Karpas-422 (cell line): ENCODE data around the gene AFAP1. TPM values are rescaled to one million over a fixed set of nuclear protein-coding genes. Genes with fewer than 3 reads are reported as not detected.

ENCODE experiments used
- DNase-seq: peaks from one replicate; pipeline ENCODE4 v3.0.0-alpha.2; 2015
- H2AFZ ChIP-seq: fragments of 200-600 bp; sonication (generic); 2 replicates; pipeline ENCODE4 v1.6.1; 2014; ENCODE audit warnings: antibody characterized with exemption, low read length, mixed read lengths
- H3K27ac ChIP-seq: fragments of 200-600 bp; sonication (generic); 2 replicates; pipeline ENCODE4 v1.5.1; 2014; ENCODE audit warnings: mild to moderate bottlenecking, low read length, moderate library complexity
- H3K27me3 ChIP-seq: fragments of 200-600 bp; sonication (generic); 2 replicates; pipeline ENCODE4 v1.6.1; 2014; ENCODE audit warnings: low read length, mixed read lengths
- H3K36me3 ChIP-seq: fragments of 200-600 bp; sonication (generic); 2 replicates; pipeline ENCODE4 v1.6.1; 2014; ENCODE audit warnings: low read length, mixed read lengths; ENCODE audit not compliant: insufficient read depth
- H3K4me1 ChIP-seq: fragments of 200-600 bp; sonication (generic); 2 replicates; pipeline ENCODE4 v1.6.1; 2014; ENCODE audit warnings: mild to moderate bottlenecking, low read length, mixed read lengths
- H3K4me2 ChIP-seq: fragments of 200-600 bp; sonication (generic); 2 replicates; pipeline ENCODE4 v1.6.1; 2014; ENCODE audit warnings: low read length, low read depth, mild to moderate bottlenecking; ENCODE audit not compliant: poor library complexity, severe bottlenecking
- H3K4me3 ChIP-seq: fragments of 200-600 bp; sonication (generic); 2 replicates; pipeline ENCODE4 v1.5.1; 2014; ENCODE audit warnings: mild to moderate bottlenecking, antibody characterized with exemption, low read length, mixed read lengths
- H3K79me2 ChIP-seq: fragments of 200-600 bp; sonication (generic); 2 replicates; pipeline ENCODE4 v1.6.1; 2014; ENCODE audit warnings: mild to moderate bottlenecking, low read length, mixed read lengths
- H3K9ac ChIP-seq: fragments of 200-600 bp; sonication (generic); 2 replicates; pipeline ENCODE4 v1.6.0; 2014; ENCODE audit warnings: low read length
- H3K9me2 ChIP-seq: fragments of 200-600 bp; sonication (generic), shearing (Covaris generic); replicated peaks from 2 replicates; pipeline ENCODE4 v1.6.0; 2014; ENCODE audit warnings: mild to moderate bottlenecking, low read length, moderate library complexity; ENCODE audit not compliant: insufficient read depth
- H3K9me3 ChIP-seq: fragments of 300-700, 200-600 bp; sonication (generic); 2 replicates; pipeline ENCODE4 v1.6.1; 2014; ENCODE audit warnings: low read length, mixed read lengths
- H4K20me1 ChIP-seq: fragments of 200-600 bp; sonication (generic); 2 replicates; pipeline ENCODE4 v1.6.1; 2014; ENCODE audit warnings: mild to moderate bottlenecking, antibody characterized with exemption, low read length, low read depth; ENCODE audit not compliant: insufficient read depth
- total RNA-seq: library from RNA; depleted of rRNA; stranded (reverse); fragments of >200 nt; shearing (Covaris generic); gene quantifications from 2 replicates; pipeline ENCODE4 v1.2.3, GENCODE V29; 2014; ENCODE audit warnings: low replicate concordance

Gene AFAP1
- total RNA-seq, 1 experiment from 2014 or later = not detected

- H3K79me2 ChIP-seq = no peaks in the 10 kb centered on the region
- no peaks in the 10 kb centered on the region for H3K9me3 ChIP-seq
- no peak for DNase-seq
- H3K4me1 ChIP-seq = no peaks in the 10 kb centered on the region
- no peaks in the 10 kb centered on the region for H3K9me2 ChIP-seq
- H3K27me3 ChIP-seq = no peaks in the 10 kb centered on the region
- no peak overlapping the region for H2AFZ ChIP-seq
- no peak overlapping the region for H3K9ac ChIP-seq
- H3K27ac ChIP-seq = no peak overlapping the region
- no peaks in the 10 kb centered on the region for H4K20me1 ChIP-seq
- H3K4me2 ChIP-seq = no peak overlapping the region
- H3K36me3 ChIP-seq = no peaks in the 10 kb centered on the region
- no peak overlapping the region for H3K4me3 ChIP-seq
Observed at GRCh38 chr4:7937006-7937405, 2.7 kb downstream of the AFAP1 start.

GRCh38 chr4:7933651-7934510 is 5.8 kb downstream of the AFAP1 start:
- Histone ChIP-seq H2AFZ (no peak overlapping the region), H3K27ac (no peak overlapping the region), H3K9me2 (no peaks in the 10 kb centered on the region), H3K36me3 (no peaks in the 10 kb centered on the region), H3K79me2 (no peaks in the 10 kb centered on the region), H3K4me3 (no peak overlapping the region), H3K9me3 (no peaks in the 10 kb centered on the region), H3K27me3 (no peaks in the 10 kb centered on the region), H4K20me1 (no peaks in the 10 kb centered on the region), H3K4me1 (no peaks in the 10 kb centered on the region), H3K9ac (no peak overlapping the region), H3K4me2 (no peak overlapping the region)
- DNase-seq = no peak

- Histone ChIP-seq H2AFZ (no peak overlapping the region), H3K9me2 (no peaks in the 10 kb centered on the region), H3K4me3 (no peak overlapping the region), H4K20me1 (no peaks in the 10 kb centered on the region), H3K36me3 (no peaks in the 10 kb centered on the region), H3K9me3 (no peaks in the 10 kb centered on the region), H3K9ac (no peak overlapping the region), H3K79me2 (no peaks in the 10 kb centered on the region), H3K4me1 (no peaks in the 10 kb centered on the region), H3K27ac (no peak overlapping the region), H3K4me2 (no peak overlapping the region), H3K27me3 (no peaks in the 10 kb centered on the region)
- no peak for DNase-seq
Observed at GRCh38 chr4:7932287-7932686, 7.4 kb downstream of the AFAP1 start.

- Histone ChIP-seq H3K27me3 (no peaks in the 10 kb centered on the region), H3K9me2 (no peaks in the 10 kb centered on the region), H2AFZ (no peak overlapping the region), H3K4me1 (no peaks in the 10 kb centered on the region), H3K27ac (no peak overlapping the region), H3K4me3 (no peak overlapping the region), H3K9ac (no peak overlapping the region), H3K9me3 (no peaks in the 10 kb centered on the region), H3K4me2 (no peak overlapping the region), H3K79me2 (no peaks in the 10 kb centered on the region), H3K36me3 (no peaks in the 10 kb centered on the region), H4K20me1 (no peaks in the 10 kb centered on the region)
- no peak for DNase-seq
Observed at GRCh38 chr4:7929118-7929951, 10.3 kb downstream of the AFAP1 start.

- no peaks in the 10 kb centered on the region for H3K4me1 ChIP-seq
- H3K27me3 ChIP-seq = no peaks in the 10 kb centered on the region
- no peak overlapping the region for H3K4me2 ChIP-seq
- no peaks in the 10 kb centered on the region for H4K20me1 ChIP-seq
- H3K9me3 ChIP-seq = no peaks in the 10 kb centered on the region
- H3K4me3 ChIP-seq = no peak overlapping the region
- no peak for DNase-seq
- H3K27ac ChIP-seq = no peak overlapping the region
- H2AFZ ChIP-seq = no peak overlapping the region
- no peak overlapping the region for H3K9ac ChIP-seq
- H3K36me3 ChIP-seq = no peaks in the 10 kb centered on the region
- H3K9me2 ChIP-seq = no peaks in the 10 kb centered on the region
- no peaks in the 10 kb centered on the region for H3K79me2 ChIP-seq
Observed at GRCh38 chr4:7928711-7929110, 10.9 kb downstream of the AFAP1 start.

GRCh38 chr4:7926822-7927221 is 12.8 kb downstream of the AFAP1 start:
- H3K79me2 ChIP-seq = no peaks in the 10 kb centered on the region
- DNase-seq = no peak
- H3K9me3 ChIP-seq = no peaks in the 10 kb centered on the region
- no peak overlapping the region for H3K9ac ChIP-seq
- no peaks in the 10 kb centered on the region for H3K36me3 ChIP-seq
- no peaks in the 10 kb centered on the region for H3K4me1 ChIP-seq
- H2AFZ ChIP-seq = no peak overlapping the region
- no peak overlapping the region for H3K4me3 ChIP-seq
- H3K9me2 ChIP-seq = no peaks in the 10 kb centered on the region
- no peak overlapping the region for H3K27ac ChIP-seq
- no peak overlapping the region for H3K4me2 ChIP-seq
- no peaks in the 10 kb centered on the region for H3K27me3 ChIP-seq
- no peaks in the 10 kb centered on the region for H4K20me1 ChIP-seq

GRCh38 chr4:7924570-7924969 is 15.1 kb downstream of the AFAP1 start:
- H2AFZ ChIP-seq = no peak overlapping the region
- no peak overlapping the region for H3K4me2 ChIP-seq
- H3K4me1 ChIP-seq = no peaks in the 10 kb centered on the region
- H3K4me3 ChIP-seq = no peak overlapping the region
- H3K9ac ChIP-seq = no peak overlapping the region
- no peak for DNase-seq
- H3K27ac ChIP-seq = no peak overlapping the region
- no peaks in the 10 kb centered on the region for H3K9me2 ChIP-seq
- H3K9me3 ChIP-seq = no peaks in the 10 kb centered on the region
- H3K79me2 ChIP-seq = no peaks in the 10 kb centered on the region
- no peaks in the 10 kb centered on the region for H4K20me1 ChIP-seq
- H3K27me3 ChIP-seq = no peaks in the 10 kb centered on the region
- no peaks in the 10 kb centered on the region for H3K36me3 ChIP-seq

- Histone ChIP-seq H3K4me2 (no peak overlapping the region), H3K9ac (no peak overlapping the region), H3K79me2 (no peaks in the 10 kb centered on the region)
Observed at GRCh38 chr4:7924163-7924562, 15.5 kb downstream of the AFAP1 start.

More at GRCh38 chr4:7924163-7924562, 15.5 kb downstream of the AFAP1 start:
- no peaks in the 10 kb centered on the region for H3K9me2 ChIP-seq
- H3K27me3 ChIP-seq = no peaks in the 10 kb centered on the region
- H3K4me1 ChIP-seq = no peaks in the 10 kb centered on the region
- H3K4me3 ChIP-seq = no peak overlapping the region
- H2AFZ ChIP-seq = no peak overlapping the region
- H3K9me3 ChIP-seq = no peaks in the 10 kb centered on the region
- no peaks in the 10 kb centered on the region for H4K20me1 ChIP-seq
- no peak overlapping the region for H3K27ac ChIP-seq
- no peak for DNase-seq
- H3K36me3 ChIP-seq = no peaks in the 10 kb centered on the region
